ENCODE measurements around the gene SEC63.

SEC63 gene

GRCh38 chr6:107833136-107833535 is 124.9 kb downstream of the SEC63 start:
- H3K9me3 ChIP-seq (ENCODE audit: insufficient read depth, low read length), result no peaks in the 10 kb centered on the region
- H3K36me3 ChIP-seq (replicated peaks; ENCODE audit: low read depth, low read length), result no peaks in the 10 kb centered on the region
- no peak for TF ChIP-seq EZH2phosphoT487 (IDR thresholded peaks at IDR 0.05; ENCODE audit: low read depth)
- no peak for TF ChIP-seq CTCF (IDR thresholded peaks at IDR 0.05; ENCODE audit: low read depth, low read length)
- H3K4me2 ChIP-seq (ENCODE audit: low read length), result no peak overlapping the region
- H4K20me1 ChIP-seq (ENCODE audit: insufficient read depth, low read length), result no peaks in the 10 kb centered on the region
- no peak overlapping the region for H3K9ac ChIP-seq (ENCODE audit: low read length)
- no peak overlapping the region for H3K27ac ChIP-seq (ENCODE audit: low read length)
- no peak overlapping the region for H2AFZ ChIP-seq (ENCODE audit: low read depth, low read length)
- H3K4me3 ChIP-seq (ENCODE audit: low read length), result no peak overlapping the region
- H3K79me2 ChIP-seq (ENCODE audit: low read length), result no peaks in the 10 kb centered on the region
- no peaks in the 10 kb centered on the region for H3K27me3 ChIP-seq (ENCODE audit: low read depth, low read length)
- no peaks in the 10 kb centered on the region for H3K4me1 ChIP-seq (ENCODE audit: low read length)

- H3K27ac ChIP-seq (ENCODE audit: low read length), result no peak overlapping the region
- H3K4me2 ChIP-seq (ENCODE audit: low read length), result no peak overlapping the region
- H3K27me3 ChIP-seq (ENCODE audit: low read depth, low read length), result no peaks in the 10 kb centered on the region
- no peaks in the 10 kb centered on the region for H3K9me3 ChIP-seq (ENCODE audit: insufficient read depth, low read length)
- H4K20me1 ChIP-seq (ENCODE audit: insufficient read depth, low read length), result no peaks in the 10 kb centered on the region
- no peak overlapping the region for H3K4me3 ChIP-seq (ENCODE audit: low read length)
- H2AFZ ChIP-seq (ENCODE audit: low read depth, low read length), result no peak overlapping the region
- no peaks in the 10 kb centered on the region for H3K4me1 ChIP-seq (ENCODE audit: low read length)
- H3K9ac ChIP-seq (ENCODE audit: low read length), result no peak overlapping the region
- TF ChIP-seq CTCF (IDR thresholded peaks at IDR 0.05; ENCODE audit: low read depth, low read length) (no peak), EZH2phosphoT487 (IDR thresholded peaks at IDR 0.05; ENCODE audit: low read depth) (no peak)
- no peaks in the 10 kb centered on the region for H3K36me3 ChIP-seq (replicated peaks; ENCODE audit: low read depth, low read length)
- no peaks in the 10 kb centered on the region for H3K79me2 ChIP-seq (ENCODE audit: low read length)
These were observed 125.6 kb downstream of the SEC63 start for GRCh38 chr6:107832151-107833056.

- no peak overlapping the region for H3K4me3 ChIP-seq (ENCODE audit: low read length)
- H3K36me3 ChIP-seq (replicated peaks; ENCODE audit: low read depth, low read length), result no peaks in the 10 kb centered on the region
- H4K20me1 ChIP-seq (ENCODE audit: insufficient read depth, low read length), result no peaks in the 10 kb centered on the region
- no peak for TF ChIP-seq CTCF (IDR thresholded peaks at IDR 0.05; ENCODE audit: low read depth, low read length)
- TF ChIP-seq EZH2phosphoT487 (IDR thresholded peaks at IDR 0.05; ENCODE audit: low read depth), result no peak
- H3K27ac ChIP-seq (ENCODE audit: low read length), result no peak overlapping the region
- H3K79me2 ChIP-seq (ENCODE audit: low read length), result no peaks in the 10 kb centered on the region
- no peaks in the 10 kb centered on the region for H3K9me3 ChIP-seq (ENCODE audit: insufficient read depth, low read length)
- no peaks in the 10 kb centered on the region for H3K27me3 ChIP-seq (ENCODE audit: low read depth, low read length)
- no peaks in the 10 kb centered on the region for H3K4me1 ChIP-seq (ENCODE audit: low read length)
- no peak overlapping the region for H2AFZ ChIP-seq (ENCODE audit: low read depth, low read length)
- H3K9ac ChIP-seq (ENCODE audit: low read length), result no peak overlapping the region
- H3K4me2 ChIP-seq (ENCODE audit: low read length), result no peak overlapping the region
These were observed 127.9 kb downstream of the SEC63 start for GRCh38 chr6:107830060-107830459.

- peaks cover 18% of the 10 kb centered on the region for H3K4me1 ChIP-seq (ENCODE audit: low read length)
- no peaks in the 10 kb centered on the region for H3K36me3 ChIP-seq (replicated peaks; ENCODE audit: low read depth, low read length)
- no peaks in the 10 kb centered on the region for H4K20me1 ChIP-seq (ENCODE audit: insufficient read depth, low read length)
- H3K4me2 ChIP-seq (ENCODE audit: low read length), result no peak overlapping the region
- no peak overlapping the region for H3K27ac ChIP-seq (ENCODE audit: low read length)
- TF ChIP-seq EZH2phosphoT487 (IDR thresholded peaks at IDR 0.05; ENCODE audit: low read depth) (no peak), CTCF (IDR thresholded peaks at IDR 0.05; ENCODE audit: low read depth, low read length) (no peak)
- no peaks in the 10 kb centered on the region for H3K79me2 ChIP-seq (ENCODE audit: low read length)
- H3K4me3 ChIP-seq (ENCODE audit: low read length), result no peak overlapping the region
- no peak overlapping the region for H3K9ac ChIP-seq (ENCODE audit: low read length)
- H3K27me3 ChIP-seq (ENCODE audit: low read depth, low read length), result no peaks in the 10 kb centered on the region
- H3K9me3 ChIP-seq (ENCODE audit: insufficient read depth, low read length), result no peaks in the 10 kb centered on the region
- no peak overlapping the region for H2AFZ ChIP-seq (ENCODE audit: low read depth, low read length)
These were observed 130.5 kb downstream of the SEC63 start for GRCh38 chr6:107827541-107827940.

All from OCI-LY3 (cell line).